ENCODE results near the gene TMUB2. TPM values are rescaled to one million over a fixed set of nuclear protein-coding genes. Genes with fewer than 3 reads are reported as not detected.

TMUB2 gene
- total and polyA plus RNA-seq, 9 of the 15 experiments (the other 6 are each of a cell fraction or from before 2014, with no cell fraction given): 4.1 to 29.8 (median 16.3) TPM

GRCh38 chr17:44218344-44219107, 31.8 kb downstream of the TMUB2 start (continued):
- TF ChIP-seq TCF15 (CRISPR knock-in tag; IDR thresholded peaks at IDR 0.05) (no peak), SMAD3 (CRISPR knock-in tag; conservative IDR thresholded peaks at IDR 0.05) (no peak), KDM5B (IDR thresholded peaks at IDR 0.05; ENCODE audit: insufficient replicate concordance, low read depth, low read length) (peak; percentile 48), ESRRB (CRISPR knock-in tag; IDR thresholded peaks at IDR 0.05; ENCODE audit: borderline replicate concordance) (no peak), ARID1B (IDR thresholded peaks at IDR 0.05) (no peak), ZNF384 (IDR thresholded peaks at IDR 0.05; ENCODE audit: low read depth, low read length) (peak; percentile 99), ZNF277 (CRISPR knock-in tag; IDR thresholded peaks at IDR 0.05; ENCODE audit: borderline replicate concordance) (no peak), CBX8 (IDR thresholded peaks at IDR 0.05; ENCODE audit: borderline replicate concordance, extremely low read depth, low read depth, low read length, poor library complexity, severe bottlenecking) (no peak), MITF (IDR thresholded peaks at IDR 0.05) (no peak), RBM14 (IDR thresholded peaks at IDR 0.05; ENCODE audit: borderline replicate concordance, insufficient read depth, low read depth, low read length) (no peak), ADNP (tag; IDR thresholded peaks at IDR 0.05) (no peak), SIN3A (IDR thresholded peaks at IDR 0.05; ENCODE audit: borderline replicate concordance in 2 of 2, control insufficient read depth in 1 of 2, low read depth in 2 of 2, low read length in 2 of 2) (0 out of 4 replicates have a peak, but pooled peaks of 1 of the 2 experiments have one; percentile 39), ETV1 (tag; conservative IDR thresholded peaks at IDR 0.05; ENCODE audit: low read depth) (no peak), ZNF143 (CRISPR knock-in tag; IDR thresholded peaks at IDR 0.05) (no peak), PRPF4 (IDR thresholded peaks at IDR 0.05; ENCODE audit: insufficient read depth, low read depth, low read length, poor library complexity, severe bottlenecking) (peak; percentile 49), MYNN (IDR thresholded peaks at IDR 0.05) (no peak), MYNN (CRISPR knock-in tag; IDR thresholded peaks at IDR 0.05) (no peak), RBM15 (IDR thresholded peaks at IDR 0.05; ENCODE audit: insufficient read depth, low read length) (no peak), ZNF134 (CRISPR knock-in tag; conservative IDR thresholded peaks at IDR 0.05) (no peak), E2F1 (CRISPR knock-in tag; IDR thresholded peaks at IDR 0.05) (no peak), TSC22D4 (tag; IDR thresholded peaks at IDR 0.05) (no peak)

Measured in K562 (cell line).